Inflammatory macrophage treated with lipopolysaccharide for 4 hours (primary cell): ENCODE measurements around the gene OXCT1.

Source experiments
- DNase-seq: peaks from one replicate; pipeline ENCODE4 v3.0.0-alpha.2; 2020

The OXCT1 gene

DNA sequence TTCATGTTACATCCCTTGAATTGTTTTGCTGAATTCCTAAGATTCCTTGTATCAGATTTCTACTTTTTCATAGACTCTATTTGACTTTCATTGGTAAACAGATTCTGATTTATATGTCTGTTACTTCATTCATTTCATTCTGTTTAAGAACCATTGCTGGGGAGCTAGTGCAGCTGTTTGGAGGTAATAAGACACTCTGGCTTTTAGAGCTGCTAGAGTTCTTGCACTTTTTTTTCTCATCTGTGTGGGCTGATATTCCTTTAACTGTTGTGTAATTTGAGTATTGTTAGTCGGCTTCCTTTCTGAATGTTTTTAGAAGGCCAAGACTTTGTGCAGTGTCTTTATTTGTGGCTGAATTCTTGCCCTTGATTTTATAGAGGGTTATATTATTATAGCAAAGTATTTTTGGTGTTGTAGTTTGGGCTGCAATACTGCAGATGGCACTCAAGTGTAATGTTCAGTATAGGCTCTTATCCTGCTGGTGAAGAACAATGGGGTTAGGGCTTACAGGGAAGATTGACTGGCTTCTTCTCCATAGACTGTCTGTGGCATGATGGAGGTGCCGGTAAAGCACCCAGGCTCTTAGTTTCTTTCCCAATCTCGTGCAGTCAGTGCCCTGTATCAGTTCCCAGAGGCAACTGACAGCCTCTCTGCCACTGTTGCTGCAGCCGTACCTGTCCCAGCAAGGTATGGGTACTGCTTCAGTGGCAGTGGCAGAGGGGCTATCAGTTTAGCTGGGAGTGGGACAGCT, 162.2 kb downstream of the OXCT1 start:
- peak; percentile 2 for DNase-seq

DNA sequence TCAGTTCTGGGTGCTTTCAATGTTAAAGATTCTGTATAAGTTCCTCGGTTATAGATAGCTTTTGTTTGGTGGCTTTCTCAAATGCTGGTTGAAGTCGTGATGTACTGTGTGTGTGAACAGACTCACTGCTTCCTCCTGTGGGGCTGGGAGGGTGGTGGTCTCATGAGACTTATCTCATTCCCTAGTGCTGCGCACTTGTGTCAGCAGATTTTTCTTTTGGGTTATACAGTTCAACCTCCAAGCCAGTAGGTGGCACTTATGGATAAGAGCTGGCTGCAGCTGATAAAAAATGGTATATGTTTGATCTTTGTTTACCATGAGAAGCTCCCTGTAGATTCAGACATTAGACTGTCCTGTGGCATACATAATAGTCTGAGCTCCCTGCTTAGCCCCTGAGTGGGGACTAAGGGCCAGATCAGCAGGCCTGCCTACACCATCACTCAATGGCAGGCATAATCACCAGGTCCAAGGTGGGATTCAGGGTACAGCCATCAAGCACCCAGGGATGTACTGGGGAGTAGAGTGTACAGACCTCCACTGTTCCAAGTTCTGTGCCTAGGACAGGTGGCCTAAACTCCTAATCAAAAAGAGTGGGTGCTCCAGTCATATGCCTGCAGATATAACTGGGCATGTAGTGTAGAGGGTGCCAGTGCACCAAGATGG, 174.2 kb downstream of the OXCT1 start:
- no peak for DNase-seq

DNA sequence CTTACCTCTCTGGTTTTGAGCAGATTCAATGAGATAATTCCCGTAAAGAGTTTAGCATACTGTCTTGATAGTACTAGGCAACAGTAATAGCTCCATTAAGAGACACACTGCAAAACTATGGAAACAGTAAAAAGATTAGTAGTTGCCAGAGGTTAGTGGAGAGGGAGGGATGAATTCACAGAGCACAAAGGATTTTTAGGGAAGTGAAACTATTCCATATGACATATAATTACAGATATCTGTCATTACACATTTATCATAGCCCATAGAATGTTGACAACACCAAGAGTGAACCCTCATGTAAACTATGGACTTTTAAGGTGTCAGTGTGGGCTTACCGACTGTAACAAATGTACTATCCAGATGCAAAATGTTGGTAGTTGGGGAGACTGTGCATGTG, 183.5 kb downstream of the OXCT1 start:
- DNase-seq = peak; percentile 2

DNA sequence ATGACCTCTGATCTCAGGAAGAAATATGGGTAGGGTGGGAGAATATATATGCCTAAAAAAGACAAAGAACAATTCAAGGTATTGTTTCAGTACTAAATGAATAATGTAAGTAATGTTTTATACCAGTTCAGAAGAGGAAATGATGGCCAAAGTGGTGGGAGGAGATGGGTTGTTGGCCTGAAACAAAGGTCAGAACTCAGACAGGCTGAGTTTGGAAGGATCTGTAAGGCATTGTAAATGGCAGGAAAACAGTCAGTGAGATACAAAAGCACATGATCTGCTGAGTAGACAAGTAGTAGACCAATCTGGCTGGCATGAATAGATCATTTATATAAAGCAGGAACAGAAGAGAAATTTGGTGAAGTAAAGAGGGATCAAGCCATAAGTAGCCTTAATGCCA, 184.0 kb downstream of the OXCT1 start:
- no peak for DNase-seq

DNA sequence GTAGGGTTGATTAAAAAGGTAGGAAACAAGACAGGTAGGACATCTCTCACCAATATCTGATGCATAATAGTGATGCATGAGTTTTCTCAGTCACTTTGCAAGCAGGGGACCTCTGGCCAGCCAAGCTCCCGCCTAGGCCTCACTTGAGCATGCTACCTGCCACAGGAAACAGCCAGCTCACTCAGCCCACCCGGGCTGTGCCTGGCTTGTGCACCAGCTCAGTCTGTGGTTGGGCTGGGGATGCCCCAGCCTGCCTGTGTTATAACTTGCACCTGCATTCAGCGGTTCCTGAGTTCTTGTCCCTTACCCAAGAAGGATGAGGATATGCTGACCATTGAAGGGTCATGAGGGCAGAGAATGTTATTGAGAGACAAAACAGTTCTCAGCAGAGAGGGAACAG, 187.0 kb downstream of the OXCT1 start:
- no peak for DNase-seq

DNA sequence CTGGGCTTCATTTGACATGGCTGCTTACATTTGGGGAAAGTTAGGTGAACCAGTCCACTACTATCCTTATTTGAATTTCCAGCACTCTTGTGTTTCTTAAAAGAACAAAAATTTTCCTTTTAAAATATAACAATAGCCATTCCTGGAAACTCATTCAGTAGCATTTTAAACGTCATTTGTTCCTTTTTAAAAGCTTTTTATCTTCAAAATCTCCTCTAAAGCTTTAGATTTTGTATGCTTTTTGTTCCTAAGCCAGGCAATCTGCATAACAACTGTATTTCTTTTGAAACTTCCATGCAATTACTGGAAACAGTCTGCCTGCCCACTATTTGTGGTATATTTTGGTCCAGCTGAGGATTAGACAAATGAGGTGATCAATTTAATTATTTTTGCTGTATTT, 187.6 kb downstream of the OXCT1 start:
- DNase-seq = no peak

DNA sequence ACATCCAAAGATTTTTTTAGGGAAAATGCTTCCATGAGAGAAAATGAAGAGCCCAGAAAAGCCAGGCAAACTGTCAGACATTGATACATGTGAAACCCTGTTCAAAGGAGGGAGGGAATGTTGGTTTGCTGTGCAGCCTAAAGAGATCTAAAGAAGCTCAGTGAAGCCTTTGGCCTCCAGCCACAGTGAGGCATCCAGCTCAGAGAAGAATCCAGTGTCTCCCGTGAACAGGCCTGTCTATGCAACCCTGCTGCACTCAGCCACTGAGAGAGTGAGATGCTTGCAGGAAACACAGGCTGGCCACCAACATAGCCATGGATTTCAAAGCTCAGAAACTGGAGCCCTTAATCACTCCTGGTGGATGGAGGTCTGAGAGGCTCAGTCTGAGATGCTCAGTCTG, 188.4 kb downstream of the OXCT1 start:
- DNase-seq = no peak
